ENCODE data around the gene SRGAP3. TPM values are rescaled to one million over a fixed set of nuclear protein-coding genes. Genes with fewer than 3 reads are reported as not detected.

Gene SRGAP3
- total RNA-seq, 6 experiments from 2014 or later = 1.8 to 5.2 (median 3.1) TPM

DNA sequence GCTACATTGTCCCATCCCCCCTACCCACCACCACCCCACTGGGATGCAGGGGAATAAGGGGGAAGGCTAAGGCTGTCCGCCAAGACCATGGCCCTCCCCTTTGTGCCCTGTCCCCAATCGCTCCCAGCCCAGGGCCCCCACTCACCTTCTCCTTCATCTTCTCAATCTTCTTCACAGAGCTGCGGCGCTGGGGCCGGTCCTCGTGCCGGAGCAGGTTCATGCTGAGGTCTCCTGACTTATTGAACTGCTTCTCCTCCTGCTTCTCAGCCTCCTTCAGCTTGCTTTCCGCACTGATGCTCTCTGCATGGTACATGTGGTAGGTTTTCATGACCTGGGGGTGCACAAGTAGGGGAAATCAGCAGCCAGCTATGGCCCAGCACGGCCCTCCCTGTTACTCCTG is 185.2 kb downstream of the SRGAP3 start:
- Histone ChIP-seq H3K9me3 (no peaks in the 10 kb centered on the region), H3K27ac (no peak overlapping the region), H3K36me3 (no peaks in the 10 kb centered on the region), H3K27me3 (no peaks in the 10 kb centered on the region), H3K4me3 (no peak overlapping the region), H3K4me1 (peaks cover 0 to 2% (median 0%) of the 10 kb centered on the region in 4 donors)
- TF ChIP-seq, protein P1, sequence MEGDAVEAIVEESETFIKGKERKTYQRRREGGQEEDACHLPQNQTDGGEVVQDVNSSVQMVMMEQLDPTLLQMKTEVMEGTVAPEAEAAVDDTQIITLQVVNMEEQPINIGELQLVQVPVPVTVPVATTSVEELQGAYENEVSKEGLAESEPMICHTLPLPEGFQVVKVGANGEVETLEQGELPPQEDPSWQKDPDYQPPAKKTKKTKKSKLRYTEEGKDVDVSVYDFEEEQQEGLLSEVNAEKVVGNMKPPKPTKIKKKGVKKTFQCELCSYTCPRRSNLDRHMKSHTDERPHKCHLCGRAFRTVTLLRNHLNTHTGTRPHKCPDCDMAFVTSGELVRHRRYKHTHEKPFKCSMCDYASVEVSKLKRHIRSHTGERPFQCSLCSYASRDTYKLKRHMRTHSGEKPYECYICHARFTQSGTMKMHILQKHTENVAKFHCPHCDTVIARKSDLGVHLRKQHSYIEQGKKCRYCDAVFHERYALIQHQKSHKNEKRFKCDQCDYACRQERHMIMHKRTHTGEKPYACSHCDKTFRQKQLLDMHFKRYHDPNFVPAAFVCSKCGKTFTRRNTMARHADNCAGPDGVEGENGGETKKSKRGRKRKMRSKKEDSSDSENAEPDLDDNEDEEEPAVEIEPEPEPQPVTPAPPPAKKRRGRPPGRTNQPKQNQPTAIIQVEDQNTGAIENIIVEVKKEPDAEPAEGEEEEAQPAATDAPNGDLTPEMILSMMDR (IDR thresholded peaks at IDR 0.05) = no peak
- DNase-seq (no peak), ATAC-seq (no peak)
- intact Hi-C loops (cut with DNase I) = no loop called here
- WGBS (ENCODE audit: insufficient coverage, low coverage, low lambda C conversion rate, missing lambda C conversion rate) = 33% methylated on average over 1 of the region's 9 CpGs

DNA sequence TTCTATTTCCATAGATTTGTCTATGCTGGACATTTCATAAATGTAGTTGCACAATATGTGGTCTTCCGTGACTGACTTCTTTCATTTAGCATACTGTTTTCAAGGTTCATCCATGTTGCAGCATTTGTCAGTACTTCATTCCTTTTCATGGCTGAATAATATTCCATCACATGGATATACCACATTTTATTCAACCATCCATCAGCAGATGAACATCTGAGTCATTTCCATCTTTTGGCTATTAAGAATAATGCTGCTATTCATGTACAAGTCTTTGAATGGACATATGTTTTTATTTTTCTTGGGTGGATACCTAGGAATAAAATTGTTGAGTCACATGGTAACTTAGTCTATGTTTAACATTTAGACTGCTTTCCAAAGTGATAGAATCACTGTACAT is 186.9 kb downstream of the SRGAP3 start:
- no peaks in the 10 kb centered on the region for H3K27me3 ChIP-seq
- ATAC-seq (no peak), DNase-seq (no peak)
- H3K4me1 ChIP-seq = peaks cover 0 to 2% (median 0%) of the 10 kb centered on the region in 4 donors
- H3K27ac ChIP-seq = no peak overlapping the region
- no peak overlapping the region for H3K4me3 ChIP-seq
- H3K36me3 ChIP-seq = no peaks in the 10 kb centered on the region
- 37% methylated on average over 1 of the region's 1 CpG for WGBS (ENCODE audit: insufficient coverage, low coverage, low lambda C conversion rate, missing lambda C conversion rate)
- intact Hi-C loops (cut with DNase I) = no loop called here
- no peaks in the 10 kb centered on the region for H3K9me3 ChIP-seq
- TF ChIP-seq, protein P1 (IDR thresholded peaks at IDR 0.05) = no peak

DNA sequence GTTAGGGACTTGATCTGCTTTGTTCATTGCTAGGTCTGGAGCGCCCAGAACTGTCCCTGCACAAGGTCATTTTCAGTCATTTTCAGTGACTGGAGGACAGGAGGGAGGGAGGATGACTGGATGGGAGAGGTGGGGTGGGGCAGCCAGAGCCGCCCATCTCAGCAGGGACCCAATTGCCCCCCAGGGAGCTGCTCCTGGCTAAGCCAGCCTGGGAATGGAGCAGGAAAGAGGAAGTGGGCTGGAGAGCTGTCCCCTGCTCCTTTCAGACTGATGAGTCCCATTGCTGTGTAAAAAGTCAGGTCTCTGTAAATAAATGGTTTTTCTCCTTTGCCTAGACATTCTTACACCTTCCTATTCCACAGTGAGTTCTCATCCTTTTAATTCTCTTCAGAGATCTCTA is 187.8 kb downstream of the SRGAP3 start:
- WGBS (ENCODE audit: insufficient coverage, low coverage, low lambda C conversion rate, missing lambda C conversion rate) = 83% methylated on average over 1 of the region's 2 CpGs
- DNase-seq (no peak), ATAC-seq (no peak)
- H3K4me3 ChIP-seq = no peak overlapping the region
- no peaks in the 10 kb centered on the region for H3K36me3 ChIP-seq
- no peaks in the 10 kb centered on the region for H3K9me3 ChIP-seq
- no peak overlapping the region for H3K27ac ChIP-seq
- H3K27me3 ChIP-seq = no peaks in the 10 kb centered on the region
- H3K4me1 ChIP-seq = no peaks in the 10 kb centered on the region
- intact Hi-C loops (cut with DNase I) = no loop called here
- TF ChIP-seq, protein P1 (IDR thresholded peaks at IDR 0.05) = no peak
- TF ChIP-seq POLR2A (IDR thresholded peaks at IDR 0.05) = no peak

DNA sequence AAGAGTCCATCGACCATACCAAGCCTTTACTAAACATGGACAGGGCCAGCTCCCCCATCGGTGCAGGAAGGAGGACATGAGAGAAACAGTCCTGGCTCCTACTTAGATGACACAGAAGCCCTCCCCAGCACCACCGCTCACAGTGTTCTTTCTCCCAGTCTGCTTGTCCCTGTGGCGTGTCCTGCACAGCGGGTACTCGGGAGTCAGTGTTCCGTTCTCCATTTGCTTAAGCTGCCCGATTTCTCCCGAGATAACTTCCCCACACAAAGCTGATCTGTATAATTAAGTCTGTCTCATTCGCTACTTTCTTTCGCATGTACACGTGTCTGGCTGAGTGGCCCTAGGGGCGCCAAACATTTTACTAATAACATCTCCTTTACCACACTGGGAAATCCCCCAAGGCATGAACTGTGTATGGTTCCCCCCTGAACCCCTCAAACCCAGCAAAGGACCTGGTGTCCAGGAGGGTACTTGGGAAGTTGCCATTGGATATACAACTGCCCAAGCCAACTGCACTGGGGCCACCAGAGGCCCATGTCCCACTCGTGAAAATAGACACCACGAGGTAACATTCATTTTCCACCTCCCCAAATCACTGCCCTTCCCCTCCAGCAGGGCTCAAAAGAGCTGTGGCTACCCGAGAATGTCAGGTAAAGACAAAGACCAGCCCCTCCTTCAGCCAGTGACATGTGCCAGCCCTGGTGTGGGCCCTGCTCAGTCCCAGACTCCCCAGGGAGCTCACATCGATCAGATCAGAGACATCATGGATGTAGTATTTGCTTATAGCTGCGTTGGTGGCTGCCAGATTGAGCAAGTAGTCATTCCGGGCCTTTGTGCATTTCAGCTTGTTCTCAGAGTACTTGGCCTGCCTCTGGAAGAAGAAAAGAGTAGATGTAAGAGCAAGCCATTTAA is 189.7 kb downstream of the SRGAP3 start:
- no peak for ATAC-seq
- H3K4me3 ChIP-seq = no peak overlapping the region
- intact Hi-C loops (cut with DNase I) = no loop called here
- DNase-seq = no peak
- H3K27ac ChIP-seq = no peak overlapping the region
- 82% methylated on average over 10 of the region's 19 CpGs for WGBS (ENCODE audit: insufficient coverage, low coverage, low lambda C conversion rate, missing lambda C conversion rate)
- no peaks in the 10 kb centered on the region for H3K9me3 ChIP-seq
- TF ChIP-seq POLR2A (IDR thresholded peaks at IDR 0.05) = no peak
- TF ChIP-seq, protein P1 (IDR thresholded peaks at IDR 0.05) = no peak
- H3K27me3 ChIP-seq = no peaks in the 10 kb centered on the region
- no peaks in the 10 kb centered on the region for H3K4me1 ChIP-seq
- H3K36me3 ChIP-seq = no peaks in the 10 kb centered on the region
